Activated T-helper 1 cell treated with anti-CD3 and anti-CD28 coated beads, Interleukin-12 subunit alpha, Interleukin-12 subunit beta, Interleukin-2, Interleukin-4 antibody, amounts not matched to agents 30 ng/mL and 10 ng/mL and 1 ng/mL, durations not matched to agents 14 hours and 24 hours and 36 hours (primary cell): ENCODE results near the gene RNF208. TPM values are rescaled to one million over a fixed set of nuclear protein-coding genes. Genes with fewer than 3 reads are reported as not detected.

Source experiments
- DNase-seq: peaks from one replicate; pipeline ENCODE4 v3.0.0; 2021; ENCODE audit warnings: low spot score
- H3K27ac Mint-ChIP-seq: one replicate; pipeline ENCODE4 v1.8.0; 2021; ENCODE audit warnings: mild to moderate bottlenecking, mixed read lengths
- H3K27me3 Mint-ChIP-seq: one replicate; pipeline ENCODE4 v1.8.0; 2022; ENCODE audit warnings: mild to moderate bottlenecking, moderate library complexity, mixed read lengths; ENCODE audit not compliant: insufficient read depth
- H3K36me3 Mint-ChIP-seq: one replicate; pipeline ENCODE4 v1.8.0; 2021; ENCODE audit warnings: low read depth, mixed read lengths
- H3K4me1 Mint-ChIP-seq: one replicate; pipeline ENCODE4 v1.8.0; 2021; ENCODE audit warnings: low read depth, mixed read lengths
- H3K4me3 Mint-ChIP-seq: one replicate; pipeline ENCODE4 v1.8.0; 2021; ENCODE audit warnings: mild to moderate bottlenecking, moderate library complexity, mixed read lengths
- H3K9me3 Mint-ChIP-seq: one replicate; pipeline ENCODE4 v1.8.0; 2021; ENCODE audit warnings: mixed read lengths
- intact Hi-C: fragments of 100-400 bp; cut with micrococcal nuclease; formaldehyde crosslinking; loops from one replicate; pipeline ENCODE4 v1.15.1; 2024
- total RNA-seq: library from RNA; stranded (reverse); gene quantifications from 2 replicates; pipeline ENCODE4 v1.2.3, GENCODE V29; 2022

Gene RNF208
- total RNA-seq, 1 donor from 2014 or later = 11.0 TPM

DNA sequence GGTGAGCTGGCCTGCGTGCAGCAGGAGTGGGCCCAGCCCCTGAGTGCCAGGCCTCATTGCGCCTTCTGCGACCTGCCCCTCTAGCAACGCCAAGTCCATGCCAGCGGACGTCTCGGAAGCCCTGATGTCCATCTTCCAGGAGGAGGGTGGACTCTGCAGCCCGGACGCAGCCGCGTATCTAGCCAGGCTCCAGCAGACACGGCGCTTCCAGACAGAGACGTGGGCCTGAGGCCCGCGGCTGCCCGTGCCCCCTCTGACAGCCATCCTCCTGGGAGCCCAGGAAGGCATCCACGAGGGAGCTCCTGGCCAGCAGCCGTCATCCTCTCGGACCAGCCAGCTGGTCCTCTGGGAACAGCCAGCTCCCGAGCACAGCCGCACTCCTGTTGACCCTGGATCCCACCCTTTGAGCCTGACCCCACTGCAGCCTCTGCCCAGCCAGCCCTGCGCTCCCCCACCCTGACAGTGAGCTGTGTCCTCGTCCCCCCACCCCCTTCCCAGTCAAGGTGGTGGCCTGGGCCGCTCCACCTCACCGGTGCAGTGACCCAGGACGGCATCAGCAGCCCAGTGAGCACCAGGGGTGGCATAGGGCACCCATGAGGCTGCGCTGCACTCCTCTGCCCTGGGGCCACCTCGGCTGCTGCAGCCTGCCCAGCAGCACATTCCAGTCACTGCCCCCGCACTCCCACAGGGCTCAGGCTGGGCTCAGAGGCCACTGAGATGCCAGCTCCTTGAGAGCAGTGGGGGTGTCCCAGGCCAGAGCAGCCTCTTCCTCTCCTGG, 5.7 kb downstream of the RNF208 start:
- DNase-seq = no peak
- H3K27me3 Mint-ChIP-seq = no peaks in the 10 kb centered on the region
- no peaks in the 10 kb centered on the region for H3K9me3 Mint-ChIP-seq
- intact Hi-C loops = no loop called here
- no peak overlapping the region for H3K4me3 Mint-ChIP-seq
- no peaks in the 10 kb centered on the region for H3K4me1 Mint-ChIP-seq
- H3K27ac Mint-ChIP-seq = no peak overlapping the region
- H3K36me3 Mint-ChIP-seq = peaks cover 1% of the 10 kb centered on the region

GRCh38 chr9:137215196-137215986, 6.6 kb downstream of the RNF208 start:
- no peak for DNase-seq
- Mint-ChIP-seq H3K9me3 (no peaks in the 10 kb centered on the region), H3K4me3 (no peak overlapping the region), H3K27ac (no peak overlapping the region), H3K4me1 (no peaks in the 10 kb centered on the region), H3K36me3 (peaks cover 1% of the 10 kb centered on the region), H3K27me3 (no peaks in the 10 kb centered on the region)
- intact Hi-C loops = no loop called here

DNA sequence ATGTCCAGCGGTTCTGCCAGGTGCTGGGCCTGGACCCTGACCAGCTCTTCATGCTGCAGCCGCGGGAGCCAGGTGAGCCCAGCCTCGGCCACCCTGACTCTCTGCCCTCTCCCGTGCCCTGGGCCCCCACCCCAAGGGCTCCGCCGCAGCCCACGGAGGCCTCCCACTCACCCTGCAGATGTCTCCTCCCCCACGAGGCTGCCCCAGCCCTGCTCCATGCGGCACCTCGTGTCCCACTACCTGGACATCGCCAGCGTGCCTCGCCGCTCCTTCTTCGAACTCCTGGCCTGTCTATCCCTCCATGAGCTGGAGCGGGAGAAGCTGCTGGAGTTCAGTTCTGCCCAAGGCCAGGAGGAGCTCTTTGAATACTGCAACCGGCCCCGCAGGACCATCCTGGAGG, 7.4 kb downstream of the RNF208 start:
- H3K27ac Mint-ChIP-seq = no peak overlapping the region
- no peaks in the 10 kb centered on the region for H3K9me3 Mint-ChIP-seq
- no peak overlapping the region for H3K4me3 Mint-ChIP-seq
- no peaks in the 10 kb centered on the region for H3K4me1 Mint-ChIP-seq
- intact Hi-C loops = no loop called here
- peaks cover 3% of the 10 kb centered on the region for H3K36me3 Mint-ChIP-seq
- no peaks in the 10 kb centered on the region for H3K27me3 Mint-ChIP-seq
- no peak for DNase-seq

GRCh38 chr9:137213160-137214060, 8.6 kb downstream of the RNF208 start:
- Mint-ChIP-seq H3K4me3 (no peak overlapping the region), H3K27ac (no peak overlapping the region)
- intact Hi-C loops = no loop called here

GRCh38 chr9:137212520-137212919, 9.5 kb downstream of the RNF208 start:
- DNase-seq = no peak
- Mint-ChIP-seq H3K27me3 (no peaks in the 10 kb centered on the region), H3K4me1 (peaks cover 2% of the 10 kb centered on the region), H3K36me3 (peaks cover 8% of the 10 kb centered on the region), H3K27ac (no peak overlapping the region), H3K9me3 (no peaks in the 10 kb centered on the region), H3K4me3 (no peak overlapping the region)
- intact Hi-C loops = no loop called here

More at GRCh38 chr9:137213160-137214060, 8.6 kb downstream of the RNF208 start:
- DNase-seq = no peak
- H3K36me3 Mint-ChIP-seq = peaks cover 7% of the 10 kb centered on the region
- no peaks in the 10 kb centered on the region for H3K4me1 Mint-ChIP-seq
- H3K27me3 Mint-ChIP-seq = no peaks in the 10 kb centered on the region
- H3K9me3 Mint-ChIP-seq = no peaks in the 10 kb centered on the region

- Mint-ChIP-seq H3K36me3 (peaks cover 15% of the 10 kb centered on the region), H3K4me1 (peaks cover 12% of the 10 kb centered on the region), H3K27me3 (no peaks in the 10 kb centered on the region), H3K27ac (no peak overlapping the region), H3K9me3 (no peaks in the 10 kb centered on the region), H3K4me3 (no peak overlapping the region)
- no peak for DNase-seq
- intact Hi-C loops = no loop called here
These were observed 10.5 kb downstream of the RNF208 start for GRCh38 chr9:137211532-137211931.

- H3K9me3 Mint-ChIP-seq = no peaks in the 10 kb centered on the region
- H3K27me3 Mint-ChIP-seq = no peaks in the 10 kb centered on the region
- intact Hi-C loops = no loop called here
- H3K27ac Mint-ChIP-seq = peak overlapping the region; percentile 86
- DNase-seq = no peak
- H3K4me3 Mint-ChIP-seq = peak overlapping the region; percentile 95
- peaks cover 22% of the 10 kb centered on the region for H3K36me3 Mint-ChIP-seq
- H3K4me1 Mint-ChIP-seq = peaks cover 38% of the 10 kb centered on the region
These were observed 15.4 kb downstream of the RNF208 start for GRCh38 chr9:137206602-137207001.

DNA sequence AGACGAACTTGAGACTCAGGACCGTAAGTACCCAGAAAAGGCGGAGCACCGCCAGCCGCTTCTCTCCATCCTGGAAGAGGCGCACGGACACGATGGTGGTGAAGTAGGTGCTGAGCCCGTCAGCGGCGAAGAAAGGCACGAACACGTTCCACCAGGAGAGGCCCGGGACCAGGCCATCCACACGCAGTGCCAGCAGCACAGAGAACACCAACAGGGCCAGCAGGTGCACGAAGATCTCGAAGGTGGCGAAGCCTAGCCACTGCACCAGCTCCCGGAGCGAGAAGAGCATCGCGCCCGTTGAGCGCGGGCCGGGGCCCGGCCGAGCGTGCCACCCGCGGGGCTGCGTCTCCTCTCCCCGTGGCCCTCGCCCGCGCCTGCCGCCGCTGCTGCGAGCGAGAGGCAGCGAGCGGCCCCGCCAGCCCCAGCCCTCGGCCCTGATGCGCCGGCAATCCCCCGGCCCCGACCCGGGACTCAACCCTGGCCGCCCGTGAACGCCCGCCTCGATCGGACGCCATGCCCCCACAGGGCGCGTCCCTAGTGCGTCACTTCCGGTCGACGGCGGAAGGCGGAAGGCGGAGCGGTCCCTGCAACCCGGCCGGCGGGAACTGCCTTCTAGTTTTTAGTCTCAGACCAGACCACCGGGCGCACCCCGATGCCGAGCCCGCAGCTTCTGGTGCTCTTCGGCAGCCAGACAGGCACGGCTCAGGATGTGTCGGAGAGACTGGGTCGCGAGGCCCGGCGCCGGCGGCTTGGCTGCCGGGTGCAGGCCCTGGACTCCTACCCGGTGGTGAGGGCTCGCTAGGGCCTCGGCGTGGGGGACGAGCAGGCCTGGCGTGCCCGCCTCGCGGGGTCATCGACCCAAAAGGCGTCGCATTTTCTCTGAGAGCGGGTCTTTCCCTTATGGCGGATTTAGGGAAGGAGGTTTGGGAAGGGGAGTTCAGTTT, 16.6 kb downstream of the RNF208 start, which contains the start of the genes NDOR1 and TMEM203:
Gene NDOR1 (plus strand): TSS at position 575 of the 944 bp plus-strand sequence. CDS start 78 bp downstream, at position 653.
Gene TMEM203 (minus strand): TSS at position 523 of the 944 bp plus-strand sequence. CDS start 234 bp downstream, at position 289.
- H3K27ac Mint-ChIP-seq = peak within 1 kb of the TSS; percentile 87
- peak; percentile 93 for DNase-seq
- H3K36me3 Mint-ChIP-seq = peaks cover 22% of the 10 kb centered on the region
- peak within 1 kb of the TSS; percentile 95 for H3K4me3 Mint-ChIP-seq
- no peaks in the 10 kb centered on the region for H3K27me3 Mint-ChIP-seq
- intact Hi-C loops = loop anchor here (1.0 to 2.0 kb wide), 4 partner anchors 17 to 55 kb away; partner anchors contain the start of genes ANAPC2, NELFB and SSNA1
- H3K9me3 Mint-ChIP-seq = no peaks in the 10 kb centered on the region
- peaks cover 42% of the 10 kb centered on the region for H3K4me1 Mint-ChIP-seq

DNA sequence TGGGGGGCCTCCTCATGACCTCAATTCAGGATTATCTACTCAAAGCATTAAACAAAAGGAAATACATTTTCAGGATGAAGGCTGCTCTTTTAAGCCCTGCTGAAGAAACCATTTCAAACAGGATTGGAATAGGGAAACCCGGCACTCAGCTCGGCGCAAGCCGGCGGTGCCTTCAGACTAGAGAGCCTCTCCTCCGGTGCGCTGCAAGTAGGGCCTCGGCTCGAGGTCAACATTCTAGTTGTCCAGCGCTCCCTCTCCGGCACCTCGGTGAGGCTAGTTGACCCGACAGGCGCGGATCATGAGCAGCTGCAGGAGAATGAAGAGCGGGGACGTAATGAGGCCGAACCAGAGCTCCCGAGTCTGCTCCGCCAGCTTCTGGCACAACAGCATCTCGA, 17.3 kb downstream of the RNF208 start:
- no peak for DNase-seq
- Mint-ChIP-seq H3K27ac (peak overlapping the region; percentile 87), H3K27me3 (no peaks in the 10 kb centered on the region), H3K9me3 (no peaks in the 10 kb centered on the region), H3K36me3 (peaks cover 20% of the 10 kb centered on the region), H3K4me3 (peak overlapping the region; percentile 95), H3K4me1 (peaks cover 42% of the 10 kb centered on the region)
- intact Hi-C loops = loop anchor here (1.0 to 2.0 kb wide), 4 partner anchors 16 to 54 kb away; partner anchors contain the start of genes ANAPC2, NELFB and SSNA1

DNA sequence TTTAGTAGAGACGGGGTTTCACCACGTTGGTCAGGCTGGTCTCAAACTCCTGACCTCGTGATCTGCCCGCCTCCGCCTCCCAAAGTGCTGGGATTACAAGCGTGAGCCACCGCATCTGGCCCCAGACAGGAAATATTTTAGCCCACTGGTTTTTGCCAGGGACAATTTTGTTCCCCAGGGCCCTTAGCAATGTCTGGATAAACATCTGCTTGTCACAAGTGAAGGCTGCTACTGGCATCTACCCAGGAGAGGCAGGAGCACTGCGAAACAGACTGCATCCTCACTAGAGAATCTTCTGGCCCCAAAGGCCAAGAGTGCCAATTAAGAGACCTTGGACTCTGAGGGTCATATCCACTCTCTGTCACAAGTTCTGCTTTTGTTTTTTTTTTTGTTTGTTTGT, 19.1 kb downstream of the RNF208 start:
- Mint-ChIP-seq H3K9me3 (no peaks in the 10 kb centered on the region), H3K4me1 (peaks cover 42% of the 10 kb centered on the region), H3K36me3 (peaks cover 16% of the 10 kb centered on the region), H3K27me3 (no peaks in the 10 kb centered on the region), H3K4me3 (peak overlapping the region; percentile 11), H3K27ac (no peak overlapping the region)
- intact Hi-C loops = no loop called here
- DNase-seq = no peak

GRCh38 chr9:137201205-137201868, 20.7 kb downstream of the RNF208 start:
- H3K4me3 Mint-ChIP-seq = peak overlapping the region; percentile 83
- peaks cover 6% of the 10 kb centered on the region for H3K36me3 Mint-ChIP-seq
- H3K27me3 Mint-ChIP-seq = no peaks in the 10 kb centered on the region
- H3K4me1 Mint-ChIP-seq = peaks cover 28% of the 10 kb centered on the region
- intact Hi-C loops = no loop called here
- H3K27ac Mint-ChIP-seq = peak overlapping the region; percentile 75
- H3K9me3 Mint-ChIP-seq = no peaks in the 10 kb centered on the region
- DNase-seq = no peak
